ENCODE data around the gene NHERF2.

The NHERF2 gene

DNA sequence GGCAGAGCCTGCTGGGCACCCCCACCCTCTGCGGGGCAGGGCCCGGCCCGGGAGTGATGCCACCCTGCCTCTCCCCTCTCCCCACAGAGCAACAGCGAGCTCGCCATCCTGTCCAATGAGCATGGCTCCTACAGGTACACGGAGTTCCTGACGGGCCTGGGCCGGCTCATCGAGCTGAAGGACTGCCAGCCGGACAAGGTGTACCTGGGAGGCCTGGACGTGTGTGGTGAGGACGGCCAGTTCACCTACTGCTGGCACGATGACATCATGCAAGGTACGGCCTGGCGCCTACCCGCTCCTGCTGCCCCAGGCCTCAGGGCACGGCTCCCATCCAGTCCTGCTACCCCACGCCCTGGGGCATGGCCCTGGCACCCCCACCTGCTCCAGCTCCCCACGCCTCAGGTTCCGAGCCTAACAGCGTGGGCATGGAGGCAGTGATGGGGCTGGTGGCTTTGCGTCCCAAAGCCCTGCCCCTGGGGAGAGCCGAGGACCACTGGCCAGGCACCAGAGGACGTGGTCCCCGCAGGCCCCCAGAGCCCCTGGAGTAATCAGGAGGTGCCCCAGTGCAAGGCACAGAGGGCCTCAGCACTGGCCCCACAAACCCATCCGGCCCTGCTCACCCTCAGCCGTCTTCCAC is 59.5 kb downstream of the NHERF2 start:
- TF ChIP-seq ZNF384 (IDR thresholded peaks at IDR 0.05): no peak
- no peak for TF ChIP-seq TARDBP (IDR thresholded peaks at IDR 0.05)
- TF ChIP-seq, protein P1, sequence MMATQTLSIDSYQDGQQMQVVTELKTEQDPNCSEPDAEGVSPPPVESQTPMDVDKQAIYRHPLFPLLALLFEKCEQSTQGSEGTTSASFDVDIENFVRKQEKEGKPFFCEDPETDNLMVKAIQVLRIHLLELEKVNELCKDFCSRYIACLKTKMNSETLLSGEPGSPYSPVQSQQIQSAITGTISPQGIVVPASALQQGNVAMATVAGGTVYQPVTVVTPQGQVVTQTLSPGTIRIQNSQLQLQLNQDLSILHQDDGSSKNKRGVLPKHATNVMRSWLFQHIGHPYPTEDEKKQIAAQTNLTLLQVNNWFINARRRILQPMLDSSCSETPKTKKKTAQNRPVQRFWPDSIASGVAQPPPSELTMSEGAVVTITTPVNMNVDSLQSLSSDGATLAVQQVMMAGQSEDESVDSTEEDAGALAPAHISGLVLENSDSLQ (IDR thresholded peaks at IDR 0.05): no peak
- TF ChIP-seq BHLHE40 (IDR thresholded peaks at IDR 0.05; ENCODE audit: borderline replicate concordance): no peak
- no peak for TF ChIP-seq SP1 (IDR thresholded peaks at IDR 0.05)
- no peak for TF ChIP-seq LEF1 (IDR thresholded peaks at IDR 0.05; ENCODE audit: borderline replicate concordance)
- TF ChIP-seq FOXM1 (IDR thresholded peaks at IDR 0.05; ENCODE audit: borderline replicate concordance): no peak
- no peak for TF ChIP-seq ELF4 (IDR thresholded peaks at IDR 0.05)
- TF ChIP-seq L3MBTL2 (conservative IDR thresholded peaks at IDR 0.05): no peak
- TF ChIP-seq NFRKB (IDR thresholded peaks at IDR 0.05): no peak
- no peak for TF ChIP-seq HDGF (IDR thresholded peaks at IDR 0.05; ENCODE audit: borderline replicate concordance)
- TF ChIP-seq ARNT (IDR thresholded peaks at IDR 0.05): no peak
- TF ChIP-seq FOXK2 (IDR thresholded peaks at IDR 0.05): no peak
- TF ChIP-seq CTBP1 (IDR thresholded peaks at IDR 0.05; ENCODE audit: borderline replicate concordance): no peak
- TF ChIP-seq FOXA1 (IDR thresholded peaks at IDR 0.05): no peak
- ChIA-PET POLR2A (interaction anchor here (0.8 to 1.2 kb wide), 2 partner anchors 38 to 69 kb away, joined by 3 read pairs; partner anchors contain the start of genes NTHL1, TRAF7 and TSC2), CTCF (no interaction called here)

DNA sequence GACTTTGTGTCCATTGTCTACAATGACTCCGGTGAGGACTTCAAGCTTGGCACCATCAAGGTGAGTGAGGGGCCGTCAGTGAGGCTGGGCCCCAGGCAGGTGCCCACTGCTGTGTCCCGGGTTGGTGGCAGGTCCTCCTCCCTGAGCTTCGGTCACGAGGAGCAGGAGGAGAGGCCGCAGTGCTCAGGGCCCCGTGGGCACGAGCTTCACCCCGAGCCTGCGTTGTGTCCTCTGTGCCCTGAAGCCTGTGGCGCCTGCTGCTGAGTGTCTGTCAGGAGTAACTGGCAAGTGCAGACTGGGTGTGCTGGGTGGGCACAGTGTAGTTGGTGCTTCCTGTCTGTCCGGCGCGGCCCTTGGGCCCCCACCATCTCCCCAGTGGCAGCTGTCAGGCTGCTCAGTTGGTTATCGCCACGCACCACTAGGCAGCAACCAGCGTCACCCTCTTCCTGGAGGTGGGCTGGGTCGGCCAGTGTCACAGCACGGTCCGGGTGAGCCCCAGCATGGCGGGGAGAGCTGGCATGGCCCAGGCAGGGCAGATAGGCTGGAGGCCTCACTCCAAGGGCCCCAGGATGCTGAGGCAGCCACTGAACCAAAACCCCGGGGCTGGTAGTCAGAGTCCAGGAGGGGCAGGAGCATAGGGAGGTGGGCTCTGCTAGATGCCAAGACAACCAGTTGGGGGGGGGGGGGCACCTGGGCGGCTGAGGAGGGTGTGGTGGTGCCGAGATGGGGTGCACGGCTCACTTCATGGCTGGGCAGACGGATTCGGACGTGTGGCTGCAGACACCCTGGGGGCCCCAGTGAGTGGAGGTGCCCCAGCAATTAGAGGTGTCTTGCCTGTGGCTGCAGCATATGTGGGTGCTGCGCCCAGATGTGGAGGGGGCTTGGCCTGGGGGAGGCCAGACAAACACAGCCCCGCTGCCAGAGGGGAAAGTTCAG is 60.4 kb downstream of the NHERF2 start:
- TF ChIP-seq FOXA1 (IDR thresholded peaks at IDR 0.05): no peak
- TF ChIP-seq LEF1 (IDR thresholded peaks at IDR 0.05; ENCODE audit: borderline replicate concordance): no peak
- TF ChIP-seq SP1 (IDR thresholded peaks at IDR 0.05): no peak
- ChIA-PET CTCF (no interaction called here), POLR2A (interaction anchor here (1.2 kb wide), 1 partner anchor 68 kb away, joined by 3 read pairs; the partner anchor contains the start of gene TRAF7)
- no peak for DNase-seq (ENCODE audit: extremely low spot score)

More for the DNA sequence above, 59.5 kb downstream of the NHERF2 start:
- DNase-seq (ENCODE audit: extremely low spot score): no peak

DNA sequence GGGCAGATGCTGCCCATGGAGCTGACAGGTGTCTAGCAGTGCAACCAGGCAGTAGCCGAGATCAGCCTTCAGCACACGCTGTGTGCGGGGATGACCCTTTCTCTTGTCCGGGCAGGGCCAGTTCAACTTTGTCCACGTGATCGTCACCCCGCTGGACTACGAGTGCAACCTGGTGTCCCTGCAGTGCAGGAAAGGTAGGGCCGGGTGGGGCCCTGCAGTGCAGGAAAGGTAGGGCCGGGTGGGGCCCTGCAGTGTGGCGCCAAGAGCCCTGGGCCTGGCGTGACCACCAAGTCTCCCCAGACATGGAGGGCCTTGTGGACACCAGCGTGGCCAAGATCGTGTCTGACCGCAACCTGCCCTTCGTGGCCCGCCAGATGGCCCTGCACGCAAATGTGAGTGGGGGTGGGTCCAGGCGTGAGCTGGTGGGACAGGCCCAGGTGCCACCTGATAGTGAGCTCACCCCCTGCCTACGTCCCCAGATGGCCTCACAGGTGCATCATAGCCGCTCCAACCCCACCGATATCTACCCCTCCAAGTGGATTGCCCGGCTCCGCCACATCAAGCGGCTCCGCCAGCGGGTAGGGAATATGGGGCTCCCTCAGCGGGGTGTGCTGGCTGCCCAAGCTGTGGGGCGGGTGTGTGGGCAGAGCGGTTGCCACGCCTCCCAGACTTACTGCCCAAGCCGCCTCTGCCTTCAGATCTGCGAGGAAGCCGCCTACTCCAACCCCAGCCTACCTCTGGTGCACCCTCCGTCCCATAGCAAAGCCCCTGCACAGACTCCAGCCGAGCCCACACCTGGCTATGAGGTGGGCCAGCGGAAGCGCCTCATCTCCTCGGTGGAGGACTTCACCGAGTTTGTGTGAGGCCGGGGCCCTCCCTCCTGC is 61.3 kb downstream of the NHERF2 start:
- TF ChIP-seq LEF1 (IDR thresholded peaks at IDR 0.05; ENCODE audit: borderline replicate concordance) (no peak), FOXA1 (IDR thresholded peaks at IDR 0.05) (no peak), ARNT (IDR thresholded peaks at IDR 0.05) (no peak), CTBP1 (IDR thresholded peaks at IDR 0.05; ENCODE audit: borderline replicate concordance) (no peak), ELF4 (IDR thresholded peaks at IDR 0.05) (no peak), L3MBTL2 (conservative IDR thresholded peaks at IDR 0.05) (no peak), FOXK2 (IDR thresholded peaks at IDR 0.05) (no peak), FOXM1 (IDR thresholded peaks at IDR 0.05; ENCODE audit: borderline replicate concordance) (no peak), NFRKB (IDR thresholded peaks at IDR 0.05) (no peak), HDGF (IDR thresholded peaks at IDR 0.05; ENCODE audit: borderline replicate concordance) (no peak), ZNF384 (IDR thresholded peaks at IDR 0.05) (no peak)
- TF ChIP-seq, protein P1 (IDR thresholded peaks at IDR 0.05): no peak
- ChIA-PET POLR2A (no interaction called here), CTCF (no interaction called here)
- DNase-seq (ENCODE audit: extremely low spot score): no peak
